Neural progenitor cell (in vitro differentiated cells): Measurements from ENCODE around the gene DCP1B.

Experiments
- CTCF ChIP-seq: fragments of 200-600 bp; sonication (generic); IDR thresholded peaks from 2 replicates; pipeline ENCODE4 v1.5.1; 2017; ENCODE audit warnings: antibody characterized with exemption, mild to moderate bottlenecking
- EZH2 ChIP-seq: fragments of 200-600 bp; sonication (generic); IDR thresholded peaks from 2 replicates; pipeline ENCODE4 v1.6.1; 2017; ENCODE audit warnings: antibody characterized with exemption, mild to moderate bottlenecking, moderate library complexity

DNA sequence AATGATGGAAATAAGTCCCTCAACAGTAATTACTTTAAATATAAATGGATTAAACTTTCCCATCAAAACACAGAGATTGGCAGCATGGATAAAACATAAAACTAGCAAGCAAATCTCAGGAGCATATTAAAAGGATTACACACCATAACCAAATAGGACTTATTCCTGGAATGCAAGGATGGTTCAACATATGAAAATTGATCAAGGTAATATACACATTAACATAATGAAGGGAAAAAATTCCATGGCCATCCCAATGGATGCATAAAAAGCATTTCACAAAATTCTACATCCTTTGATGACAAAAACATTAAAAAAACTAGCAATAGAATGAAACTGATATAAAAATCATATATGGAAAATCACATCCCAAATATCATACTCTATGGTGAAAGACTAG, 99.4 kb downstream of the DCP1B start:
- TF ChIP-seq EZH2 (no peak), CTCF (no peak)
